ENCODE results near the gene FAF2.
"Not testable (repeated sequence)": the region's sequence is repeated elsewhere in the genome, so short reads cannot be mapped to it uniquely, and the experiment has no call there.

FAF2 gene, protein sequence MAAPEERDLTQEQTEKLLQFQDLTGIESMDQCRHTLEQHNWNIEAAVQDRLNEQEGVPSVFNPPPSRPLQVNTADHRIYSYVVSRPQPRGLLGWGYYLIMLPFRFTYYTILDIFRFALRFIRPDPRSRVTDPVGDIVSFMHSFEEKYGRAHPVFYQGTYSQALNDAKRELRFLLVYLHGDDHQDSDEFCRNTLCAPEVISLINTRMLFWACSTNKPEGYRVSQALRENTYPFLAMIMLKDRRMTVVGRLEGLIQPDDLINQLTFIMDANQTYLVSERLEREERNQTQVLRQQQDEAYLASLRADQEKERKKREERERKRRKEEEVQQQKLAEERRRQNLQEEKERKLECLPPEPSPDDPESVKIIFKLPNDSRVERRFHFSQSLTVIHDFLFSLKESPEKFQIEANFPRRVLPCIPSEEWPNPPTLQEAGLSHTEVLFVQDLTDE

GRCh38 chr5:176447978-176448608 lies at the start of gene FAF2:
TSS of gene FAF2 (plus strand) at chr5:176448385. CDS start at chr5:176448408, 23 bp downstream.
- peaks cover 31% of the 10 kb centered on the region for H3K36me3 Mint-ChIP-seq (ENCODE audit: low read depth)
- H3K27me3 Mint-ChIP-seq: no peaks in the 10 kb centered on the region
- peak within 1 kb of the TSS; percentile 95 for H3K27ac Mint-ChIP-seq
- peak within 1 kb of the TSS; percentile 91 for H3K4me3 Mint-ChIP-seq
- H3K9me3 Mint-ChIP-seq: no peaks in the 10 kb centered on the region
- intact Hi-C loops (cut with micrococcal nuclease): loop anchor here (1.0 to 5.0 kb wide), 4 partner anchors 31 to 89 kb away; partner anchors contain the start of genes CLTB, KIAA1191 and RNF44
- H3K4me1 Mint-ChIP-seq (ENCODE audit: low read depth): peaks cover 34% of the 10 kb centered on the region

DNA sequence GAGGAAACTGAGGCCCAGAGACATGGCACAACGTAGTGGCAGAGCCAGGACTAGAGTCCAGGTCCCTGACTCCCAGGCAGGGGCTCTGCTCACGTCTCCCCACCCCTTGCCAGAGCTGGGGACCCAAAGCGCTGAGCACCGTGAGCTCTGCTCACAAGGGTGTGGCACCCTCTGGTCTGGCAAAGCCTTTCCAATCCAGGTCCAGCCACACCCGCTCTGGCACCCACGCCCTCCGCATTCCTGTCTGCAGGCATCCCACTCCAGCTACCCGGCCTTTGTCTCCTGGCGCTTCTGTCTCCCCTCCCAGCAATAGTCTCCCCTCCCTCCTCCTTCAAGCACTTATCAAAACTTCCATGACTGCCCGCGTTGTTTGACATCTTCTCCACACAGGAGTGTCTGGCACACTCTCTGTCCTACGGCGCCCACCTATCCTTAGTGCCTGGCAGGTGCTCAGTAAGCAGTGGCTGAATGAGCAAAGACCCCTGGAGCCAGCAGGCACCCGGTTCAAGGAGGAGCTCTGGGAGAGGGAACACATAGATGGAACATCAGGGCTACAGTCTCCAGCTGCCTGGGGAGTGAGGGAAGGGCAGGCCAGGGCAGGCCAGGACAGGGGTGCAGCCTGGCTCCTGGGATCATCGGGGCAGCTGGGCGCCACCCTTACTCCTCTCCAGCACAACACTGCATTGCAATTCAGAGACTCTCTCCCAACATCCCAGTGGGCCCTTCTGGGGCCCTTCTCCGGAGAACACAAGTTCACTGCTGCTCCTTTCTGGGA lies 47.6 kb upstream of the FAF2 start:
- Mint-ChIP-seq H3K9me3 (no peaks in the 10 kb centered on the region), H3K27me3 (no peaks in the 10 kb centered on the region), H3K4me3 (no peak overlapping the region), H3K36me3 (ENCODE audit: low read depth) (peaks cover 80% of the 10 kb centered on the region), H3K27ac (no peak overlapping the region), H3K4me1 (ENCODE audit: low read depth) (peaks cover 26% of the 10 kb centered on the region)
- intact Hi-C loops (cut with micrococcal nuclease): no loop called here

- Mint-ChIP-seq H3K9me3 (no peaks in the 10 kb centered on the region), H3K4me3 (no peak overlapping the region), H3K4me1 (ENCODE audit: low read depth) (peaks cover 25% of the 10 kb centered on the region), H3K27ac (no peak overlapping the region), H3K36me3 (ENCODE audit: low read depth) (peaks cover 80% of the 10 kb centered on the region), H3K27me3 (no peaks in the 10 kb centered on the region)
- intact Hi-C loops (cut with micrococcal nuclease): no loop called here
Observed at GRCh38 chr5:176401281-176402205, 46.6 kb upstream of the FAF2 start.

GRCh38 chr5:176405656-176406435 lies 42.3 kb upstream of the FAF2 start:
- Mint-ChIP-seq H3K4me1 (ENCODE audit: low read depth) (peaks cover 18% of the 10 kb centered on the region), H3K27me3 (no peaks in the 10 kb centered on the region), H3K4me3 (no peak overlapping the region), H3K36me3 (ENCODE audit: low read depth) (peaks cover 87% of the 10 kb centered on the region), H3K27ac (no peak overlapping the region), H3K9me3 (no peaks in the 10 kb centered on the region)
- intact Hi-C loops (cut with micrococcal nuclease): no loop called here

DNA sequence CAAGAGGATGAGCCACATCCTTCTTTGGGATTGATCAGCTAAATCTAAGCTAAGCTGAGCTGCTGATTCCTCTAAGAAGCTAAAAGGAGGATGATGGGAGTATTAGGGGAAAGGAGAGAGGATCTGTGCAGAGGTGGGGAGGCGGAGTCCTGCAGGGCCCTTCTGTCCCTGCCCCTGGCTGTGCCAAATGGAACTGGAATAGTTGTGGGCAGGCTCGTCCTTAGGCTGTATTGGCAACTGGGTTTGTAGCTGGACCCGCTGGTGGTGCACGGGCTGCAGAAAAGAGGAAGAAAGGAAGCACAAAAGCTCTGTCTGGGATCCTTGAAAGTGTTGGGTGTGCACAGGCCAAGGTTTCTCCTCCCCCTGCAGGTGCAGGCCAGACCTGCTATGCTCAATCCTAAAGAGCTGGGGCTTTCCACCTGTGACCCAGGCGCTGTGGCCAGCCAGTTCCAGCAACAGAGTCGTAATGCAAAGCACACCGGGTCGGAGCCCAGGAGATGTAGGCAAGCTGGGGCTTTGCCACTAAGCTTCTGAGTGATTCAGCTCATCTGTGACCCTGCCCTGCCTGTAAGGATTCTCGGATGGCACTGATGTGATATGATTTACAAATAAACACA lies 41.6 kb upstream of the FAF2 start:
- H3K9me3 Mint-ChIP-seq: no peaks in the 10 kb centered on the region
- intact Hi-C loops (cut with micrococcal nuclease): no loop called here
- H3K4me3 Mint-ChIP-seq: no peak overlapping the region
- H3K27ac Mint-ChIP-seq: no peak overlapping the region
- H3K4me1 Mint-ChIP-seq (ENCODE audit: low read depth): peaks cover 20% of the 10 kb centered on the region
- H3K27me3 Mint-ChIP-seq: no peaks in the 10 kb centered on the region
- peaks cover 87% of the 10 kb centered on the region for H3K36me3 Mint-ChIP-seq (ENCODE audit: low read depth)

- intact Hi-C loops (cut with micrococcal nuclease): no loop called here
- H3K27ac Mint-ChIP-seq: no peak overlapping the region
- H3K4me3 Mint-ChIP-seq: no peak overlapping the region
- no peaks in the 10 kb centered on the region for H3K27me3 Mint-ChIP-seq
- no peaks in the 10 kb centered on the region for H3K9me3 Mint-ChIP-seq
- peaks cover 92% of the 10 kb centered on the region for H3K36me3 Mint-ChIP-seq (ENCODE audit: low read depth)
- H3K4me1 Mint-ChIP-seq (ENCODE audit: low read depth): peaks cover 25% of the 10 kb centered on the region
Observed at GRCh38 chr5:176407456-176408251, 40.5 kb upstream of the FAF2 start.

DNA sequence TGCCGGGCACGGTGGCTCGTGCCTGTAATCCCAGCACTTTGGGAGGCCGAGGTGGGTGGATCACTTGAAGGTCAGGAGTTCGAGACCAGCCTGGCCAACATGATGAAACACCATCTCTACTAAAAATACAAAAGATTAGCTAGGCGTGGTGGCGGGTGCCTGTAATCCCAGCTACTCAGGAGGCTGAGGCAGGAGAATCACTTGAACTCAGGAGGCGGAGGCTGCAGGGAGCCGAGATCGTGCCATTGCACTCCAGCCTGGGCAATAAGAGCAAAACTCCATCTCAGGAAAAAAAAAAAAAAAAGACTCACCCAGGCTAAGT lies 40.0 kb upstream of the FAF2 start:
- H3K4me3 Mint-ChIP-seq; H3K9me3 Mint-ChIP-seq; intact Hi-C loops (cut with micrococcal nuclease); H3K27me3 Mint-ChIP-seq; H3K27ac Mint-ChIP-seq: not testable (repeated sequence)
- Mint-ChIP-seq H3K4me1 (ENCODE audit: low read depth) (peaks cover 30% of the 10 kb centered on the region), H3K36me3 (ENCODE audit: low read depth) (peaks cover 97% of the 10 kb centered on the region)

DNA sequence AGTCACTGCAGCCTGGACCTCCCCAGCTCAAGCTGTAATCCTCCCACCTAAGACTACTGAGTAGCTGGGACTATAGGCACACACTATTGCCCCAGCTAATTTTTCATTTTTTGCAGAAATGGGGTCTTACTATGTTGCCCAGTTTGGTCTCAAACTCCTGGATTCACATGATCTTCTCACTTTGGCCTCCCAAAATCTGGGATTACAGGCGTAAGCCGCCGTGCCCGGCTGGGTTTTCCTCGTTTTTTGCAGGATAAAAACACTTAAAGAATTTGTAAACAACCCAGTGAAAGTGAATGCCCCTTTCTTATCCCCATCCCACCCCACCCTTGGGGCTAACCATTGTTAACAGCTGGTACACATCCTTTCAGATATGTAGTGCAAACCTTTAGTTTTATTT lies 39.6 kb upstream of the FAF2 start:
- Mint-ChIP-seq H3K27me3 (no peaks in the 10 kb centered on the region), H3K27ac (no peak overlapping the region), H3K9me3 (no peaks in the 10 kb centered on the region), H3K4me1 (ENCODE audit: low read depth) (peaks cover 34% of the 10 kb centered on the region), H3K36me3 (ENCODE audit: low read depth) (peaks cover 94% of the 10 kb centered on the region), H3K4me3 (no peak overlapping the region)
- intact Hi-C loops (cut with micrococcal nuclease): no loop called here

GRCh38 chr5:176409765-176410164 lies 38.4 kb upstream of the FAF2 start:
- intact Hi-C loops (cut with micrococcal nuclease): loop anchor here (10.0 kb wide), 3 partner anchors 75 to 165 kb away; partner anchors contain the start of gene RNF44
- H3K27ac Mint-ChIP-seq: no peak overlapping the region
- peaks cover 82% of the 10 kb centered on the region for H3K36me3 Mint-ChIP-seq (ENCODE audit: low read depth)

DNA sequence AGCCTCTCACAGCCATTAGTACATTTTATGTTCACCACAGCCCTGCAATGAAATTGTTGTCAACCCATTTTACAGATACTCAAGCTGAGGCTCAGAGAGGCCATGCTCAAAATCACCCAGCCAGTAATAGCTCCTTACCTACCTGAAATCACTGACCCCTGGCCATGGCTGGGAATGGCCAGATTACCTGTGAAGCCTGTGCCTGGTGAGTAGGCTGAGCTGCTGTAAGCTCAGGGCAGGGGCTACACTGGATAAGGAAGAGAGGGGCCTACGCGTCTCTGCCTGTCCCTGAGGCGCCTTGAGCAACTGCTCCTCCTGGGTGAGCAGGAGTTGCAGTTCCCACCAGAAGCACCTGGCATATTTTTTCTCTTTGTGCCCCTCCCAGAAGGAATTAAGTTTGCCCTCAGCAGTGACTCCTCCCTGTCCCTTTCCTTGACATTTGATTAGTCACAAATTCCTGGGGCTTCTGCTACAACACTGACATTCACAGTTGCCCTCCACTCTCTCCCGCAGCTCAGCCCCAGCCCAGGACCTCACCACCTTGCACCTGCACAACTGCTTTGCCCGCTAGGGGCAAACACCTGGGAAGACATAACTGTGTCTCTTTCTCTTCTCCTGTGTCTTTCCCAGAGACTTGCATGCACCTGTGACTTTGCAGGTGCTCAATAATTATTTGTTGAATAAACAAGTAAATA lies 37.6 kb upstream of the FAF2 start:
- Mint-ChIP-seq H3K27ac (no peak overlapping the region), H3K4me1 (ENCODE audit: low read depth) (peaks cover 51% of the 10 kb centered on the region), H3K27me3 (no peaks in the 10 kb centered on the region), H3K4me3 (no peak overlapping the region), H3K36me3 (ENCODE audit: low read depth) (peaks cover 73% of the 10 kb centered on the region), H3K9me3 (no peaks in the 10 kb centered on the region)
- intact Hi-C loops (cut with micrococcal nuclease): loop anchor here (10.0 kb wide), 3 partner anchors 74 to 164 kb away; partner anchors contain the start of gene RNF44

More at GRCh38 chr5:176409765-176410164, 38.4 kb upstream of the FAF2 start:
- Mint-ChIP-seq H3K4me1 (ENCODE audit: low read depth) (peaks cover 45% of the 10 kb centered on the region), H3K27me3 (no peaks in the 10 kb centered on the region), H3K4me3 (no peak overlapping the region), H3K9me3 (no peaks in the 10 kb centered on the region)

- Mint-ChIP-seq H3K9me3 (no peaks in the 10 kb centered on the region), H3K4me3 (no peak overlapping the region), H3K4me1 (ENCODE audit: low read depth) (peaks cover 47% of the 10 kb centered on the region), H3K27me3 (peaks cover 5% of the 10 kb centered on the region), H3K27ac (peak overlapping the region; percentile 38), H3K36me3 (ENCODE audit: low read depth) (peaks cover 53% of the 10 kb centered on the region)
- intact Hi-C loops (cut with micrococcal nuclease): loop anchor here (10.0 kb wide), 3 partner anchors 72 to 162 kb away; partner anchors contain the start of gene RNF44
Observed at GRCh38 chr5:176412517-176413254, 35.5 kb upstream of the FAF2 start.
